Left ventricle myocardium inferior (tissue), 1 donor: ENCODE measurements around the gene LNP1. TPM values are rescaled to one million over a fixed set of nuclear protein-coding genes. Genes with fewer than 3 reads are reported as not detected.

Experiments
- DNase-seq: peaks from one replicate; pipeline ENCODE4 v3.0.0-alpha.2; 2020
- H3K27ac ChIP-seq: fragments of 200-600 bp; replicated peaks from 2 replicates; pipeline ENCODE4 v1.8.0; 2021
- H3K27me3 ChIP-seq: fragments of 200-600 bp; 2 replicates; pipeline ENCODE4 v1.8.0; 2021; ENCODE audit warnings: low read depth
- H3K36me3 ChIP-seq: fragments of 200-600 bp; 2 replicates; pipeline ENCODE4 v1.8.0; 2021
- H3K4me1 ChIP-seq: fragments of 200-600 bp; 2 replicates; pipeline ENCODE4 v1.8.0; 2021
- H3K4me3 ChIP-seq: fragments of 200-600 bp; 2 replicates; pipeline ENCODE4 v1.8.0; 2021; ENCODE audit warnings: mild to moderate bottlenecking, moderate library complexity
- H3K9me3 ChIP-seq: fragments of 200-600 bp; replicated peaks from 2 replicates; pipeline ENCODE4 v1.8.0; 2021
- intact Hi-C: fragments of 100-400 bp; cut with micrococcal nuclease; formaldehyde crosslinking; loops from one replicate; pipeline ENCODE4 v1.11.0; 2022
- total RNA-seq: library from RNA; stranded (reverse); fragmentation: NEBNext Ultra II Directional; extraction: Animal tissue kit (Norgen Biotek cat#: 25700); gene quantifications from one replicate; pipeline ENCODE4 v1.2.1, GENCODE V29; 2021
- TF ChIP-seq, protein P1 (sequence below): fragments of 200-600 bp; IDR thresholded peaks from 2 replicates; pipeline ENCODE4 v1.8.0; 2021; ENCODE audit warnings: antibody characterized with exemption, mild to moderate bottlenecking, borderline replicate concordance
- donor health status: DM: no; HTN: yes; CAD: no; lungs with severe emphysema.

The LNP1 gene
- total RNA-seq, 1 donor from 2014 or later = 4.2 TPM

DNA sequence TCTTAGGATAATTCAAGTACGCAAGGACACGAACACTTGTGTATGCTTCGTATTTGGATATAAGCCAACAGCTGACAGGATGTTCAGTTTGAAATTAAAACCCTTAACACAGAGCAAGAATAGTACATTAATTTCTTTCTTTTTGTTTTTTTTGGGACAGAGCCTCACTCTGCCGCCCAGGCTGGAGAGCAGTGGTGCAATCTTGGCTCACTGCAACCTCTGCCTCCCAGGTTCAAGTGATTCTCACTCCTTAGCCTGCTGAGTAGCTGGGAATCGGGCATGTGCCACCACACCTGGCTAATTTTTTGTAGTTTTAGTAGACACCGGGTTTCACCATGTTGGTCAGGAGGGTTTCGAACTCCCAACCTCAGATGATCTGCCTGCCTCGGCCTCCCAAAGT lies 32.9 kb upstream of the LNP1 start:
- TF ChIP-seq, protein P1, sequence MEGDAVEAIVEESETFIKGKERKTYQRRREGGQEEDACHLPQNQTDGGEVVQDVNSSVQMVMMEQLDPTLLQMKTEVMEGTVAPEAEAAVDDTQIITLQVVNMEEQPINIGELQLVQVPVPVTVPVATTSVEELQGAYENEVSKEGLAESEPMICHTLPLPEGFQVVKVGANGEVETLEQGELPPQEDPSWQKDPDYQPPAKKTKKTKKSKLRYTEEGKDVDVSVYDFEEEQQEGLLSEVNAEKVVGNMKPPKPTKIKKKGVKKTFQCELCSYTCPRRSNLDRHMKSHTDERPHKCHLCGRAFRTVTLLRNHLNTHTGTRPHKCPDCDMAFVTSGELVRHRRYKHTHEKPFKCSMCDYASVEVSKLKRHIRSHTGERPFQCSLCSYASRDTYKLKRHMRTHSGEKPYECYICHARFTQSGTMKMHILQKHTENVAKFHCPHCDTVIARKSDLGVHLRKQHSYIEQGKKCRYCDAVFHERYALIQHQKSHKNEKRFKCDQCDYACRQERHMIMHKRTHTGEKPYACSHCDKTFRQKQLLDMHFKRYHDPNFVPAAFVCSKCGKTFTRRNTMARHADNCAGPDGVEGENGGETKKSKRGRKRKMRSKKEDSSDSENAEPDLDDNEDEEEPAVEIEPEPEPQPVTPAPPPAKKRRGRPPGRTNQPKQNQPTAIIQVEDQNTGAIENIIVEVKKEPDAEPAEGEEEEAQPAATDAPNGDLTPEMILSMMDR = no peak
- intact Hi-C loops = no loop called here
- H3K4me3 ChIP-seq = no peak overlapping the region
- H3K4me1 ChIP-seq = no peaks in the 10 kb centered on the region
- no peaks in the 10 kb centered on the region for H3K9me3 ChIP-seq
- H3K27ac ChIP-seq = no peak overlapping the region
- peaks cover 94% of the 10 kb centered on the region for H3K36me3 ChIP-seq
- no peak for DNase-seq
- H3K27me3 ChIP-seq = no peaks in the 10 kb centered on the region

DNA sequence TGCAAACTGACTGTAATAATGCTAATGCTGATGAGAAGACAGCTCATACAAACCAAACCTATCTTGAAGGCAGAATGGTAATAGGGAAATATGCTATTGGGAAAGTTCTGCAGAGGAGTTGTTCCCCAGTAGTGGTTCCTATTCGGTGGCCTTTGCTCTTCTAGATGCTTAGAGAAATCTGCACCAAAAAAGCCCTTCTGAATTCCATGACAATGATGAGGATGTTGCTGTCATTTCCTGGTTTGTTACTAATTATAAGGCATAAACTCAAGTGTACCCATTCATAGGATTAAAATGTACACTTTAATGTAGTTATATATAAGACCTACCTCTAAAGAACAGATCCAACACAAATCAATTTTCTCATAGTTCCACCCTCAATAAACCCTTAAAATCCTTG lies 30.6 kb upstream of the LNP1 start:
- Histone ChIP-seq H3K4me3 (no peak overlapping the region), H3K9me3 (no peaks in the 10 kb centered on the region), H3K27ac (no peak overlapping the region), H3K36me3 (peaks cover 89% of the 10 kb centered on the region), H3K4me1 (no peaks in the 10 kb centered on the region), H3K27me3 (no peaks in the 10 kb centered on the region)
- intact Hi-C loops = no loop called here
- DNase-seq = no peak
- TF ChIP-seq, protein P1 = no peak

DNA sequence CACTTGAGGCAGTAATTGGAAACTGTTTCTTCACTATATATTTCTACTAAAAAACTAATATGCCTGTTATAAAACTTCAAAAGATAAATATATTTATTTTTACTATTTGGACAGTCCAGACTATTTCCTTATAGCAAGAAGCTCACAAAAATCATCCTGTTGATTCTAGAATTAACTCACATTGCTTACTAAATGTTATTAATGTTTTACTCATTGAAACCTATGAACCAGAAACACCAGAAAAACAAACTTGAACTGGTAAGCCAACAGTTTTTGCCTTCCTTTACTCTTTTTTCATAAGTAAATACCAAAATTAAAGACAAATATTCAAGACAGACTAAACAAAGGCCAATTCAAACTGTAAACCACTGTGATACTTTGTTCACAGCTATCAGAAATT lies 26.8 kb upstream of the LNP1 start:
- intact Hi-C loops = no loop called here
- H3K4me3 ChIP-seq = no peak overlapping the region
- H3K4me1 ChIP-seq = peaks cover 3% of the 10 kb centered on the region
- no peak for DNase-seq
- TF ChIP-seq, protein P1 = no peak
- no peak overlapping the region for H3K27ac ChIP-seq
- no peaks in the 10 kb centered on the region for H3K9me3 ChIP-seq
- H3K27me3 ChIP-seq = no peaks in the 10 kb centered on the region
- peaks cover 90% of the 10 kb centered on the region for H3K36me3 ChIP-seq

GRCh38 chr3:100376301-100376700 lies 25.0 kb upstream of the LNP1 start:
- TF ChIP-seq, protein P1 = no peak
- H3K4me3 ChIP-seq = no peak overlapping the region
- H3K36me3 ChIP-seq = peaks cover 95% of the 10 kb centered on the region
- H3K9me3 ChIP-seq = no peaks in the 10 kb centered on the region
- no peak overlapping the region for H3K27ac ChIP-seq
- no peak for DNase-seq
- H3K27me3 ChIP-seq = no peaks in the 10 kb centered on the region
- intact Hi-C loops = no loop called here
- H3K4me1 ChIP-seq = peaks cover 3% of the 10 kb centered on the region

GRCh38 chr3:100384733-100385525 lies 16.4 kb upstream of the LNP1 start:
- H3K36me3 ChIP-seq = peaks cover 68% of the 10 kb centered on the region
- H3K4me1 ChIP-seq = peaks cover 33% of the 10 kb centered on the region
- no peak overlapping the region for H3K4me3 ChIP-seq

More at GRCh38 chr3:100384733-100385525, 16.4 kb upstream of the LNP1 start:
- no peak for DNase-seq
- intact Hi-C loops = no loop called here
- Histone ChIP-seq H3K9me3 (peaks cover 15% of the 10 kb centered on the region), H3K27me3 (no peaks in the 10 kb centered on the region), H3K27ac (no peak overlapping the region)
- TF ChIP-seq, protein P1 = no peak
